Measurements from ENCODE around the gene NUP214.
"Not testable (repeated sequence)": the region's sequence is repeated elsewhere in the genome, so short reads cannot be mapped to it uniquely, and the experiment has no call there.

The NUP214 gene

GRCh38 chr9:131264231-131264630 is 138.8 kb downstream of the NUP214 start:
- DNase-seq, result no peak

- no peak for DNase-seq
These were observed 141.2 kb downstream of the NUP214 start for GRCh38 chr9:131266266-131267229.

- peak; percentile 92 to 93 for DNase-seq
These were observed 145.0 kb downstream of the NUP214 start for GRCh38 chr9:131270171-131271015.

DNA sequence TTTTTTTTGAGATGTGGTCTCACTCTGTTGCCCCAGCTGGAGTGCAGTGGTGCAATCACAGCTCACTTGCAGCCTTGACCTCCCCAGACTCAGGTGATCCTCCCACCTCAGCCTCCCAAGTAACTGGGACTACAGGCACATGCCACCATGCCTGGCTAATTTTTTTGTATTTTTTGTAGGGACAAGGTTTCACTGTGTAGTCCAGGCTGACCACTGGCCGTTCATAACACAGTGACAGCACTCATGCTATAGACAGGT is 145.6 kb downstream of the NUP214 start:
- DNase-seq, result not testable (repeated sequence)

GRCh38 chr9:131271506-131271931 is 146.1 kb downstream of the NUP214 start:
- DNase-seq, result peak; percentile 10 to 26

GRCh38 chr9:131272212-131272611 is 146.8 kb downstream of the NUP214 start:
- no peak for DNase-seq

GRCh38 chr9:131273146-131273855 is 147.9 kb downstream of the NUP214 start:
- DNase-seq, result peak; percentile 52 to 58

DNA sequence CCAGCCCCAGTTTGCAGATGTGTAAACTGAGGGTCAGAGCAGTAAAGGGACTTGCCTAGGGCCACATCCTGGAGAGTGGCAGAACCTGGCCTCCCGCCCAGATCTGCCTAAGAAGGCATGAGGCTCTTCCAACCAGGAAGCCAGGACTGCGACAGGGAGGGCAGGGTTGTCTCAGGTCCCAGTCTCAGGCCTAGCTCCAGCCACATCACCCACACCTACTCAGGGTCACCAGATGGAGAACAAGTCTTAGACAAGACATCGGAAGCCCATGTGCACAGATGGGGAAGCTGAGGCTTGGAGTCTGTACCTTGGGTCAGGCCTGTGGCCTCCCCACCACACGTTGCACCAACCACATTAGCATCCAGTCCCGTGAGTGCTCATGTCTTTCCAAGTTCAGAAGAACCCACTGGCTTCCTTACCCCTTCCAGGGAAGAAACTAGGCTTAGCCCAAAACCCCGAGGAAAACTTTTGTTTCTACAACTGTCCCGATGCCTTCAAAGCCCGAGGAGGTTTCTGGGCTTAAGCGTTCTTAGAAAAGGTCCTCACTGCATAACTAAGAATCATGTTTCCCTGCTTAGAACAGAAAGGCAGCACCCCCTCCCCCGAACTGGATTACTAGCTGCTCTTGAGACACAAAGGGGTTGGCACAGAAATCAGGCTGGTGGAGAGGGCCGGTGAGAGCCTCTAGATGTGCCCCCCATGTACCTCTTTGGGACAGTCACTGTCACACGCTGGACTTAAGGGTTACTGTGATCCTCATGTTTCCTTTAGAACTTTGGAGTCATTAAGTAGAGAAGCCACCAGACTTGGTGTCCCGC is 148.7 kb downstream of the NUP214 start:
- DNase-seq, result peak; percentile 44 to 60

- DNase-seq, result peak in 1 of 2 experiments; percentile 28
These were observed 149.4 kb downstream of the NUP214 start for GRCh38 chr9:131274674-131275331.

- peak; percentile 10 to 34 for DNase-seq
These were observed 150.1 kb downstream of the NUP214 start for GRCh38 chr9:131275332-131276093.

- peak; percentile 28 to 30 for DNase-seq
These were observed 150.9 kb downstream of the NUP214 start, which contains the start of gene FAM78A for GRCh38 chr9:131276094-131276888. Gene FAM78A, minus strand, starts transcription at chr9:131276510. Its CDS starts 331 bp downstream, at chr9:131276179.

GRCh38 chr9:131276891-131277286 is 151.5 kb downstream of the NUP214 start:
- DNase-seq, result peak; percentile 10 to 16

- DNase-seq, result no peak
These were observed 152.0 kb downstream of the NUP214 start for GRCh38 chr9:131277287-131277909.

DNA sequence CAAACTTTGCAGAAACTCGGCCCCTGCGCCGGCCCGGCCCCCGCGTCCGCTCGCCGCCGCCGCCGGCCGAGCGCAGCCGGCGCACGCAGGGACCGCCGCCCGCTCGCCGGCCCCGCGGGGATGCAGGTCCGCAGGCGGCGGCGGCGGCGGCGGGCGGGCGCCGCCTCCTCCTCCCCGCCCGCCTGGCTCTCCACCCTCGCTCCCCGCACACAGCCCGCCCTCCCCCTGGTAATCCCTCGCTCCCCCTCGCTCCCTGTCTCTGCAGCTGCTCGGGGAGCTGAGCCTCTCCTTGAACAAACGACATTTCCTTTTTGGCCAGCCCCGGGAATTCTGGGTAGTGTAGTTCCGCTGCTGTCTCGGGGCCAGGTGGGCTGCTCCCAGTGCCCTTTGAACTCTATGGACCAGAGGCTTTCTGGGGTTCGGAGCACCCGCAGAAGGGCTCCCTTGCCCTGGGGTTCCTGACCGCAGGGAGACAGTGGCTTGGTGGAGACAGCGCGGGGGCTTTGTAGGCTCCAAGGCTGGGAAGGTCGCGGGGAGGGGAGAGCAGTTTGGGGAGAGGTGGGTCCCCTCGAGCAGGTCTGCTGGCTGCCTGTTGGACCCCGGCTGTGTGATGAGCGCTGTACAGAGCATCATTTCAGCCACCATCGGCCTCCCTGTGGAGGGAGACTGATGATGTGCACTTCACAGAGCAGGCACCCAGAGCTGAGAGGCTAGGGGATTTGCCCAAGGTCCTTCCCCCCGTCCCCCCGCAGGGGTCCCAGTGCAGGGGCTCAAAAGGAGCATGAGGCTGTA is 152.7 kb downstream of the NUP214 start:
- peak; percentile 61 to 71 for DNase-seq

DNA sequence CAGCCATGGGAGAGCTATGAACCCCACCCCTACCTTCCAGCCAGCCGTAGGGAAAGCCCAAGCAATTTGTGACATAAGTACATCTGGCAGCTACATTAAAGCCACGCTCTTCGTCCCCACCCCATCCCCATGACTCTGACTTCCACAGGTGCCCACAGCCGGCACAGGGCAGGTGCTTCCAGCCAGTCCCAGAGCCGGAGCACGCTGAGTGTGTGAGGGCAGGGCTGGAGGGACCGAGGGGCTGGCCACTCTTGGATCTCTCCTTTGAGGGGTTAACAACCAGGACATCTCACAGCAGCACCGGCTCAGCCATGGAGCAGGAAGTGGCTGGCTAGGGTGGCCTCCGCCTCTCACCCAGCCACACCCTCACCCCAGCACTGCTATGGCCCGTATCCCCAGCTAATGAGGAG is 153.3 kb downstream of the NUP214 start:
- DNase-seq, result no peak

- no peak for DNase-seq
These were observed 153.9 kb downstream of the NUP214 start for GRCh38 chr9:131279196-131279862.

DNA sequence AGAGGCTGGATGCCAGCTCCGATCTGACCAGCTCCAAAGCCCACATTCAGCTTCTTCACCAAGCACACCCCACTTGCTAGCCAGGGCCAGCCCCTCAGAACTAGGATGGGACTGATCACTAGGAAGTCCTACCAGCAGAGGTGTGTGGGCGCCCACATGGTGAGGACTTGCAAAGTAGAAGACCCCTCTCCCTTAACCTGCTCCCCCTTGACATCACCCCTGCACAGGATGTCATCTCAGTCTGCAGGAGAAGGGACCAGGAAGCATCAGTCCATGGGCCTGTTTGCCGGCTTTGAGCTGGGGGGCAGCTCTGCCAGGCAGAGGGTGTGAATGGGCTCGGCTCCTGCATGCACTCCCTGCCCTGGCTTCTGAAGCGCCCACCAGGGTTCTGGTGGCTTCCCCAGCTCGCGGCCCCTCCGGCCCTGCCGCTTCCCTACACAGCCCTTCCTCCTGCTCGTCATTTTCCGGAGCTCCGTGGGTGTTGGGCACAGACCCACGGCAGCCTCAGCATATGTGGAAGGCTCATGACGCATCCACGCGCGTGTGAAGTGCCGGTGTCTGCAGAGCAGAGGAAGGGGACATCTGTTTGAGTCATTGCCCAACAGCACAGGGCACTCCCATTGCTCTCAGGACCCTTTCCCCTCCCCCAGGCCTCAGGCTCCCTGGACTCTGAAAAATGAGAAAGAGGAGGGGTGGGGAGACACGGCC is 154.6 kb downstream of the NUP214 start:
- DNase-seq, result no peak
